HUES64 (cell line): ENCODE results near the gene DUSP22.
"Not testable (repeated sequence)": the region's sequence is repeated elsewhere in the genome, so short reads cannot be mapped to it uniquely, and the experiment has no call there.

Source experiments
- H3K27ac ChIP-seq: 2 replicates; pipeline ENCODE4 v1.7.0; 2013; ENCODE audit warnings: low read depth, low read length, inconsistent platforms
- H3K27me3 ChIP-seq: 2 replicates; pipeline ENCODE4 v1.6.1; 2013; ENCODE audit warnings: mild to moderate bottlenecking, low read length; ENCODE audit not compliant: insufficient read depth
- H3K36me3 ChIP-seq: 2 replicates; pipeline ENCODE4 v1.6.1; 2013; ENCODE audit warnings: mild to moderate bottlenecking, low read length; ENCODE audit not compliant: insufficient read depth
- H3K4me1 ChIP-seq: 2 replicates; pipeline ENCODE4 v1.6.1; 2013; ENCODE audit warnings: mild to moderate bottlenecking, low read length, moderate library complexity; ENCODE audit not compliant: insufficient read depth
- H3K4me3 ChIP-seq: 2 replicates; pipeline ENCODE4 v1.5.1; 2013; ENCODE audit warnings: mild to moderate bottlenecking, low read length, moderate library complexity
- H3K9ac ChIP-seq: 2 replicates; pipeline ENCODE4 v1.6.1; 2013; ENCODE audit warnings: mild to moderate bottlenecking, low read depth, low read length
- H3K9me3 ChIP-seq: 2 replicates; pipeline ENCODE4 v1.6.1; 2013; ENCODE audit warnings: low read depth, low read length; ENCODE audit not compliant: insufficient read depth
- WGBS: fragments of 150-250, 120-280 bp; methylation state at CpG from one replicate; pipeline ENCODE4 v1.1.7; 2013; ENCODE audit warnings: missing lambda C conversion rate; 5-methylcytosine and 5-hydroxymethylcytosine counted together

Gene DUSP22

GRCh38 chr6:321536-322258 lies 29.4 kb downstream of the DUSP22 start:
- WGBS = 30% methylated on average over 2 of the region's 3 CpGs
- H3K27ac ChIP-seq = no peak overlapping the region
- no peak overlapping the region for H3K4me3 ChIP-seq
- H3K27me3 ChIP-seq = no peaks in the 10 kb centered on the region
- peaks cover 11% of the 10 kb centered on the region; the same call in 1 of the 2 replicates for H3K9me3 ChIP-seq
- no peaks in the 10 kb centered on the region for H3K36me3 ChIP-seq
- no peaks in the 10 kb centered on the region for H3K4me1 ChIP-seq
- no peak overlapping the region for H3K9ac ChIP-seq

GRCh38 chr6:322259-322930 lies 30.1 kb downstream of the DUSP22 start:
- no peak overlapping the region for H3K9ac ChIP-seq
- 80% methylated on average over 13 of the region's 14 CpGs for WGBS
- no peaks in the 10 kb centered on the region for H3K4me1 ChIP-seq
- no peaks in the 10 kb centered on the region for H3K36me3 ChIP-seq
- no peak overlapping the region for H3K4me3 ChIP-seq
- H3K27me3 ChIP-seq = no peaks in the 10 kb centered on the region
- H3K9me3 ChIP-seq = peaks cover 14% of the 10 kb centered on the region; the same call in 1 of the 2 replicates
- no peak overlapping the region for H3K27ac ChIP-seq

- no peak overlapping the region for H3K27ac ChIP-seq
- no peaks in the 10 kb centered on the region for H3K36me3 ChIP-seq
- no peak overlapping the region for H3K4me3 ChIP-seq
- H3K9ac ChIP-seq = no peak overlapping the region
- 86% methylated on average over 12 of the region's 12 CpGs for WGBS
- peaks cover 12% of the 10 kb centered on the region; the same call in 1 of the 2 replicates for H3K9me3 ChIP-seq
- no peaks in the 10 kb centered on the region for H3K4me1 ChIP-seq
- H3K27me3 ChIP-seq = no peaks in the 10 kb centered on the region
These were observed 30.8 kb downstream of the DUSP22 start for GRCh38 chr6:322940-323729.

GRCh38 chr6:323730-324088 lies 31.4 kb downstream of the DUSP22 start:
- WGBS = 94% methylated on average over 4 of the region's 4 CpGs
- Histone ChIP-seq H3K9me3 (peaks cover 10% of the 10 kb centered on the region; the same call in 1 of the 2 replicates), H3K36me3 (no peaks in the 10 kb centered on the region), H3K9ac (no peak overlapping the region), H3K27me3 (no peaks in the 10 kb centered on the region), H3K27ac (no peak overlapping the region), H3K4me1 (no peaks in the 10 kb centered on the region), H3K4me3 (no peak overlapping the region)

GRCh38 chr6:324116-324728 lies 31.9 kb downstream of the DUSP22 start:
- H3K9ac ChIP-seq = no peak overlapping the region
- H3K27ac ChIP-seq = no peak overlapping the region
- H3K36me3 ChIP-seq = no peaks in the 10 kb centered on the region
- H3K4me3 ChIP-seq = no peak overlapping the region
- 87% methylated on average over 19 of the region's 19 CpGs for WGBS
- H3K27me3 ChIP-seq = no peaks in the 10 kb centered on the region
- peaks cover 10% of the 10 kb centered on the region; the same call in 1 of the 2 replicates for H3K9me3 ChIP-seq
- H3K4me1 ChIP-seq = no peaks in the 10 kb centered on the region

GRCh38 chr6:324729-325125 lies 32.4 kb downstream of the DUSP22 start:
- no peaks in the 10 kb centered on the region for H3K27me3 ChIP-seq
- peaks cover 10% of the 10 kb centered on the region; the same call in 1 of the 2 replicates for H3K9me3 ChIP-seq
- no peak overlapping the region for H3K9ac ChIP-seq
- 90% methylated on average over 11 of the region's 11 CpGs for WGBS
- no peak overlapping the region for H3K27ac ChIP-seq
- no peaks in the 10 kb centered on the region for H3K4me1 ChIP-seq
- H3K4me3 ChIP-seq = no peak overlapping the region
- H3K36me3 ChIP-seq = no peaks in the 10 kb centered on the region

- H3K27me3 ChIP-seq, H3K4me1 ChIP-seq, H3K9ac ChIP-seq, H3K9me3 ChIP-seq, H3K27ac ChIP-seq, H3K4me3 ChIP-seq, H3K36me3 ChIP-seq: not testable (repeated sequence)
- WGBS = 89% methylated on average over 14 of the region's 16 CpGs
These were observed 33.0 kb downstream of the DUSP22 start for GRCh38 chr6:325161-325860.

- 77% methylated on average over 9 of the region's 9 CpGs for WGBS
- H3K9ac ChIP-seq, H3K27ac ChIP-seq, H3K4me3 ChIP-seq, H3K9me3 ChIP-seq, H3K4me1 ChIP-seq, H3K36me3 ChIP-seq, H3K27me3 ChIP-seq: not testable (repeated sequence)
These were observed 33.8 kb downstream of the DUSP22 start for GRCh38 chr6:326066-326465.

- no peaks in the 10 kb centered on the region for H3K36me3 ChIP-seq
- WGBS = 90% methylated on average over 13 of the region's 13 CpGs
- H3K27me3 ChIP-seq = no peaks in the 10 kb centered on the region
- H3K4me1 ChIP-seq = no peaks in the 10 kb centered on the region
- no peak overlapping the region for H3K9ac ChIP-seq
- peaks cover 8% of the 10 kb centered on the region; the same call in 1 of the 2 replicates for H3K9me3 ChIP-seq
- H3K4me3 ChIP-seq = no peak overlapping the region
- no peak overlapping the region for H3K27ac ChIP-seq
These were observed 34.7 kb downstream of the DUSP22 start for GRCh38 chr6:326896-327537.

- Histone ChIP-seq H3K4me1 (no peaks in the 10 kb centered on the region), H3K4me3 (no peak overlapping the region), H3K9me3 (peaks cover 11% of the 10 kb centered on the region; the same call in 1 of the 2 replicates), H3K9ac (no peak overlapping the region), H3K36me3 (no peaks in the 10 kb centered on the region), H3K27ac (no peak overlapping the region), H3K27me3 (no peaks in the 10 kb centered on the region)
- WGBS = 84% methylated on average over 10 of the region's 10 CpGs
These were observed 35.3 kb downstream of the DUSP22 start for GRCh38 chr6:327538-328116.
